Panc1 (cell line): ENCODE results near the gene TKT. TPM values are rescaled to one million over a fixed set of nuclear protein-coding genes. Genes with fewer than 3 reads are reported as not detected.

Source experiments
- ATAC-seq: fragments of 200-7000 bp; cut with Tn5 transposase; 2 replicates; pipeline ENCODE4 v1.9.1; 2020; ENCODE audit warnings: mild to moderate bottlenecking, moderate library complexity
- BruUV-seq: library from RNA; stranded (reverse); fragments of 400-500 nt; replicated peaks from 2 replicates; lab custom pipeline; 2021; lab: Mats Ljungman, UMichigan
- CTCF ChIA-PET: fragments of 300-600 bp; sonication (Branson Sonifier 250); formaldehyde crosslinking; loops from one replicate; lab custom pipeline; 2022; ENCODE audit warnings: antibody characterized with exemption; lab: Charles Lee
- POLR2A ChIA-PET: fragments of 300-600 bp; sonication (Branson Sonifier 250); formaldehyde crosslinking; loops from one replicate; lab custom pipeline; 2022; ENCODE audit warnings: antibody characterized with exemption; lab: Charles Lee
- DNase-seq: peaks from one replicate; pipeline ENCODE4 v3.0.0-alpha.2; 2010; ENCODE audit warnings: low read depth, low spot score
- H3K27ac ChIP-seq: 2 replicates; pipeline ENCODE4 v1.5.1; 2011; ENCODE audit warnings: mild to moderate bottlenecking, low read length, inconsistent platforms
- H3K27me3 ChIP-seq: fragments of 200-500 bp; sonication (Bioruptor generic); 2 replicates; pipeline ENCODE4 v1.6.0; 2014; ENCODE audit warnings: low read length, inconsistent platforms; ENCODE audit not compliant: control insufficient read depth, insufficient read depth
- H3K36me3 ChIP-seq: fragments of 200-500 bp; sonication (Bioruptor generic); 2 replicates; pipeline ENCODE4 v1.5.1; 2014; ENCODE audit warnings: inconsistent platforms, mild to moderate bottlenecking, low read length, moderate library complexity; ENCODE audit not compliant: control insufficient read depth, insufficient read depth
- H3K4me1 ChIP-seq: 2 replicates; pipeline ENCODE4 v1.5.1; 2011; ENCODE audit warnings: inconsistent platforms, mild to moderate bottlenecking, low read length, moderate library complexity; ENCODE audit not compliant: control insufficient read depth, insufficient read depth
- H3K4me3 ChIP-seq, 2 experiments: 2 replicates each; pipeline ENCODE4 v1.5.1; 2011 to 2012; ENCODE audit warnings: low read depth in 2 of 2, low read length in 2 of 2, mild to moderate bottlenecking in 2 of 2, inconsistent platforms in 1 of 2, moderate library complexity in 1 of 2
- H3K9me3 ChIP-seq: fragments of 200-500 bp; sonication (Bioruptor generic); 2 replicates; pipeline ENCODE4 v1.5.1; 2014; ENCODE audit warnings: low read depth, mild to moderate bottlenecking, inconsistent platforms, low read length, moderate library complexity; ENCODE audit not compliant: control insufficient read depth, insufficient read depth
- CTCF ChIP-seq: fragments of 450-650 bp; IDR thresholded peaks from 2 replicates; pipeline ENCODE4 v1.5.1; 2017; ENCODE audit warnings: mild to moderate bottlenecking
- POLR2AphosphoS5 ChIP-seq: IDR thresholded peaks from 2 replicates; pipeline ENCODE4 v1.6.1; 2012; ENCODE audit warnings: mild to moderate bottlenecking, low read depth, low read length, moderate library complexity
- REST ChIP-seq, 2 experiments: IDR thresholded peaks; 2 replicates each; pipeline ENCODE4 v1.6.1; 2011 to 2012; ENCODE audit warnings: low read depth in 2 of 2, control low read depth in 1 of 2, low read length in 1 of 2, mild to moderate bottlenecking in 1 of 2, moderate library complexity in 1 of 2; ENCODE audit not compliant: insufficient read depth in 1 of 2
- SIN3A ChIP-seq: IDR thresholded peaks from 2 replicates; pipeline ENCODE4 v1.6.1; 2012; ENCODE audit warnings: low read depth, mild to moderate bottlenecking, low read length, moderate library complexity, borderline replicate concordance; ENCODE audit not compliant: insufficient read depth
- TCF7L2 ChIP-seq: IDR thresholded peaks from 2 replicates; pipeline ENCODE4 v1.6.1; 2011; ENCODE audit warnings: mild to moderate bottlenecking, low read depth, low read length, inconsistent platforms
- in situ Hi-C: cut with HindIII; loops from 2 replicates; pipeline ENCODE4 v1.10.0; 2016; ENCODE audit warnings: low sequenced_read_pairs, low pct_unique_long_range_greater_than_20kb
- intact Hi-C: fragments of 100-400 bp; cut with micrococcal nuclease; formaldehyde crosslinking; loops from one replicate; pipeline ENCODE4 v1.10.0; 2022; ENCODE audit not compliant: unreplicated experiment
- total RNA-seq: library from RNA; stranded (reverse); gene quantifications from one replicate; pipeline ENCODE4 v1.2.1, GENCODE V29; 2021; ENCODE audit not compliant: unreplicated experiment

TKT gene
- total RNA-seq, 1 experiment from 2014 or later: 338 TPM

GRCh38 chr3:53232641-53233377, 23.0 kb downstream of the TKT start:
- Histone ChIP-seq H3K4me3 (no peak overlapping the region), H3K27ac (no peak overlapping the region), H3K4me1 (peaks cover 8% of the 10 kb centered on the region), H3K36me3 (peaks cover 4% of the 10 kb centered on the region; the same call in 1 of the 2 replicates), H3K27me3 (no peaks in the 10 kb centered on the region), H3K9me3 (no peaks in the 10 kb centered on the region)
- ATAC-seq (no peak), DNase-seq (no peak)
- in situ Hi-C loops: no loop called here
- TF ChIP-seq CTCF: no peak
- TF ChIP-seq REST (IDR thresholded peaks at IDR 0.05; ENCODE audit: insufficient read depth in 1 of 2, low read depth in 2 of 2, low read length in 1 of 2): no peak
- TF ChIP-seq POLR2AphosphoS5: no peak
- no TSS peak for BruUV-seq
- ChIA-PET POLR2A (no interaction called here), CTCF (interaction anchor here (0.7 kb wide), 1 partner anchor 18 kb away, joined by 3 read pairs; no protein-coding TSS in a partner anchor)
- intact Hi-C loops: no loop called here

DNA sequence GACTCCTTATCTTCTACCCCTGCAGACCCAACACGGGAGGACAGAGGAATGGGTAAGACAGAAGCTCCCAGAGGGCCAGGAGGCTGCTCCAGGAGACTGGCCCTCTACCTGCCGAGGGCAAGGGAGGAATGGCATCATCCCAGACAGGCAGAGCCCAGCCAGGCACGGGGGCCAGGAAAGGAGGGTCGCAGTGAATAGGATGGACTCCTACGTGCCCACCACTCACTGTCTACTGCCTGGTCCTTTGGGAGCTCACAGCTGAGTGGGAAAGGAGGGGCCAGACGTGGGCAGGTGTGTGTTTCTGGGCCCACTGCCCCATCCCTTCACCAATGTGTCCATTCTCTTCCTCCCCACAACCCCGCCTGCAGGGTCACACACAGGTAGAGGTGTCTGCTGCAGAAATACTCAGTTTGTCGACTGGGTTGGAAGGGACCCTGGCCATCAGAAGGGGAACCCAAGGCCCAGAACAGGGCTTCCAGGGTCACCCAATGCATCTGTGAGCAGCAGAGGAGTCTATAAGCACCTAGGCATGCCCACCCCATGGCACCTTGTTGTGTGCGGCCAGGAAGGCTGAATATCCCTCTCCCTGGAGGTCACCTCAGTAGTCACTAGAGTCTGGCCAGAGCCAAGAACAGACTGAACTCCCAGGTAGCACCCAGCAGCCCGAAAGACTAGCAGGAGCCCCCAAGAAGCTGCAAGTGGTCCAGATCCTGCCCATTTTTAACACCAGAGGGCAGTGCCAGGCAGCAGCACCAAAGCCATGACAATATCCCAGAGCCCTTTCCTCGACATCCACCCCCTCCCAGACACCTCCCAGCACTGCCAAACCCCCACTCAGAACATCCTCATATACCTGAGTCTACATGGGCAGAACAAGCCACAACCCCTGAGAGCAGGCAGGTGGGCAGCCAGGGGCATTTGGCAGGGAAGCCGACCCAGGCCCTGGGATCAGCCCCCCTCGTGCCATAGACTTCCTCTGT, 24.0 kb downstream of the TKT start:
- TF ChIP-seq SIN3A (no peak), CTCF (no peak), TCF7L2 (no peak), REST (IDR thresholded peaks at IDR 0.05; ENCODE audit: insufficient read depth in 1 of 2, low read depth in 2 of 2, low read length in 1 of 2) (no peak), POLR2AphosphoS5 (no peak)
- in situ Hi-C loops: no loop called here
- ChIA-PET CTCF (no interaction called here), POLR2A (no interaction called here)
- Histone ChIP-seq H3K27me3 (no peaks in the 10 kb centered on the region), H3K27ac (no peak overlapping the region), H3K4me1 (peaks cover 8% of the 10 kb centered on the region), H3K9me3 (no peaks in the 10 kb centered on the region), H3K4me3 (no peak overlapping the region), H3K36me3 (peaks cover 4% of the 10 kb centered on the region; the same call in 1 of the 2 replicates)
- intact Hi-C loops: no loop called here
- ATAC-seq (no peak), DNase-seq (no peak)
- BruUV-seq: no TSS peak
